GM12878 (cell line): ENCODE measurements around the gene KIFC1. TPM values are rescaled to one million over a fixed set of nuclear protein-coding genes. Genes with fewer than 3 reads are reported as not detected.

Experiments
- ATAC-seq: fragments of 200-7000 bp; cut with Tn5 transposase; 3 replicates; pipeline ENCODE4 v1.9.1; 2020; ENCODE audit warnings: mild to moderate bottlenecking, moderate library complexity
- BruUV-seq: library from RNA; stranded (reverse); fragments of 400-500 nt; replicated peaks from 2 replicates; lab custom pipeline; 2021; lab: Mats Ljungman, UMichigan
- CTCF ChIA-PET: fragments of 300-600 bp; sonication (Branson Sonifier 250); formaldehyde crosslinking; extraction: SDS; loops from one replicate; lab custom pipeline; 2021; ENCODE audit warnings: inconsistent platforms; lab: Yijun Ruan, JAX
- POLR2A ChIA-PET: fragments of 350-600 bp; formaldehyde crosslinking; extraction: SDS; loops from one replicate; lab custom pipeline; 2021; ENCODE audit warnings: inconsistent platforms; lab: Charles Lee
- RAD21 ChIA-PET: fragments of 300-600 bp; sonication (Branson Sonifier 250); formaldehyde crosslinking; loops from one replicate; lab custom pipeline; 2023; ENCODE audit warnings: antibody characterized with exemption; ENCODE audit not compliant: unreplicated experiment; lab: Charles Lee
- SMC1A ChIA-PET: fragments of 300-600 bp; sonication (Branson Sonifier 250); formaldehyde crosslinking; loops from one replicate; lab custom pipeline; 2023; ENCODE audit not compliant: unreplicated experiment, uncharacterized antibody; lab: Charles Lee
- DNase-seq: peaks from one replicate; pipeline ENCODE4 v3.0.0-alpha.2; 2011; ENCODE audit warnings: low read depth, low spot score
- FAIRE-seq: peaks from 3 replicates; lab custom pipeline; 2011; peaks lifted over from hg19 to GRCh38; lab: Jason Lieb, UNC
- H2AFZ ChIP-seq: 2 replicates; pipeline ENCODE4 v1.6.0; 2011; ENCODE audit warnings: low read depth, low read length, control low read depth; ENCODE audit not compliant: control insufficient read depth
- H3K27ac ChIP-seq: 2 replicates; pipeline ENCODE4 v1.5.1; 2011; ENCODE audit warnings: control low read depth; ENCODE audit not compliant: control insufficient read depth, insufficient read depth
- H3K27me3 ChIP-seq, 2 experiments: replicated peaks in 1 of 2; 2 replicates each; pipeline versions ENCODE4 v1.6.0 to v1.6.1; 2011; ENCODE audit warnings: low read length in 1 of 2; ENCODE audit not compliant: control insufficient read depth in 2 of 2, insufficient read depth in 2 of 2
- H3K36me3 ChIP-seq, 2 experiments: 2 replicates each; pipeline ENCODE4 v1.5.1; 2011; ENCODE audit warnings: low read length in 1 of 2; ENCODE audit not compliant: control insufficient read depth in 2 of 2, insufficient read depth in 2 of 2
- H3K4me1 ChIP-seq: 2 replicates; pipeline ENCODE4 v1.6.1; 2011; ENCODE audit warnings: mild to moderate bottlenecking, low read length, moderate library complexity, mixed read lengths; ENCODE audit not compliant: control insufficient read depth, insufficient read depth
- H3K4me2 ChIP-seq: 2 replicates; pipeline ENCODE4 v1.6.0; 2011; ENCODE audit warnings: control low read depth; ENCODE audit not compliant: control insufficient read depth, insufficient read depth
- H3K4me3 ChIP-seq: fragments of 200-600 bp; sonication (generic); 2 replicates; pipeline ENCODE4 v1.5.1; 2016
- H3K79me2 ChIP-seq: 2 replicates; pipeline ENCODE4 v1.6.0; 2011; ENCODE audit warnings: low read length; ENCODE audit not compliant: control insufficient read depth, insufficient read depth
- H3K9ac ChIP-seq: 2 replicates; pipeline ENCODE4 v1.8.0; 2011; ENCODE audit warnings: low read length, control low read depth, mixed read lengths; ENCODE audit not compliant: control insufficient read depth, insufficient read depth
- H3K9me3 ChIP-seq: replicated peaks from 3 replicates; pipeline ENCODE4 v1.5.1; 2011; ENCODE audit warnings: mild to moderate bottlenecking, low read length; ENCODE audit not compliant: control insufficient read depth, insufficient read depth
- H4K20me1 ChIP-seq: 2 replicates; pipeline ENCODE4 v1.6.0; 2011; ENCODE audit not compliant: control insufficient read depth, insufficient read depth
- HDGF ChIP-seq: fragments of 450-650 bp; IDR thresholded peaks from 2 replicates; pipeline ENCODE4 v1.6.1; 2016; ENCODE audit warnings: antibody characterized with exemption
- IKZF1 ChIP-seq: fragments of 450-650 bp; conservative IDR thresholded peaks from 2 replicates; pipeline ENCODE4 v1.6.1; 2017; ENCODE audit warnings: antibody characterized with exemption, mild to moderate bottlenecking
- NBN ChIP-seq: fragments of 450-650 bp; IDR thresholded peaks from 2 replicates; pipeline ENCODE4 v1.6.1; 2016
- NR2C1 ChIP-seq: fragments of 450-650 bp; IDR thresholded peaks from 2 replicates; pipeline ENCODE4 v1.6.1; 2017; ENCODE audit warnings: antibody characterized with exemption, mild to moderate bottlenecking, moderate library complexity
- NR2F1 ChIP-seq: fragments of 450-650 bp; conservative IDR thresholded peaks from 2 replicates; pipeline ENCODE4 v1.6.1; 2017; ENCODE audit warnings: mild to moderate bottlenecking
- SMAD1 ChIP-seq: fragments of 450-650 bp; IDR thresholded peaks from 2 replicates; pipeline ENCODE4 v1.6.1; 2018; ENCODE audit warnings: mild to moderate bottlenecking, low read depth; ENCODE audit not compliant: partially characterized antibody
- SP1 ChIP-seq: IDR thresholded peaks from one replicate; pipeline ENCODE4 v1.6.1; 2011; ENCODE audit warnings: low read depth, low read length
- SPI1 ChIP-seq: IDR thresholded peaks from 2 replicates; pipeline ENCODE4 v1.6.1; 2011; ENCODE audit warnings: low read depth, mild to moderate bottlenecking, low read length, moderate library complexity, borderline replicate concordance; ENCODE audit not compliant: insufficient read depth
- ZZZ3 ChIP-seq: IDR thresholded peaks from 2 replicates; pipeline ENCODE4 v1.6.1; 2011; ENCODE audit warnings: low read depth; ENCODE audit not compliant: control insufficient read depth, insufficient read length
- WGBS: methylation state at CpG from one replicate; pipeline ENCODE4 v1.1.6; 2016; ENCODE audit warnings: low lambda C conversion rate; ENCODE audit not compliant: insufficient replicate concordance, insufficient coverage; ENCODE audit errors: missing lambda C conversion rate; 5-methylcytosine and 5-hydroxymethylcytosine counted together
- in situ Hi-C: fragments of 300-500 bp; cut with MboI; formaldehyde crosslinking; loops from 9 replicates; pipeline ENCODE4 v1.14.3; 2018; ENCODE audit warnings: mixed read lengths
- intact Hi-C: fragments of 100-400 bp; cut with micrococcal nuclease; formaldehyde crosslinking; loops from one replicate; pipeline ENCODE4 v1.14.2; 2022; ENCODE audit not compliant: unreplicated experiment
- polyA plus RNA-seq, 11 experiments: library from polyadenylated mRNA; depleted of rRNA in 4 of 11; unstranded in 6 of 11; stranded (reverse) in 5 of 11; fragments of >200 nt; fragmentation: Nextera tagmentation in 4 of 11; fragmentation: Illumina TruSeq in 1 of 11; extraction: Ambion mirVana in 4 of 11; extraction: Trizol in 1 of 11; gene quantifications; 1 replicate in 1 of 11; 2 replicates in 10 of 11; pipeline versions ENCODE4 v1.2.1 to v1.2.3, GENCODE V29; 2011 to 2016; ENCODE audit warnings: inconsistent platforms in 2 of 11, missing spikeins in 2 of 11, low read depth in 1 of 11
- total RNA-seq, 4 experiments: library from RNA; depleted of rRNA in 3 of 4; stranded (reverse); fragments of >200 nt in 3 of 4; fragmentation: Illumina TruSeq in 1 of 4; extraction: Trizol in 1 of 4; gene quantifications; 2 replicates each; pipeline versions ENCODE4 v1.2.1 to v1.2.3, GENCODE V29; 2013 to 2021
- TF ChIP-seq, protein P1 (sequence below): fragments of 450-650 bp; IDR thresholded peaks from 2 replicates; pipeline ENCODE4 v1.6.1; 2016; ENCODE audit warnings: mild to moderate bottlenecking
- TF ChIP-seq, protein P2 (sequence below): fragments of 450-650 bp; IDR thresholded peaks from 2 replicates; pipeline ENCODE4 v1.6.1; 2017; ENCODE audit warnings: low read depth, mild to moderate bottlenecking, moderate library complexity
- TF ChIP-seq, protein P3 (sequence below): fragments of 450-650 bp; IDR thresholded peaks from 2 replicates; pipeline ENCODE4 v1.6.1; 2017; ENCODE audit warnings: borderline replicate concordance
- TF ChIP-seq, protein P4 (sequence below), 3 experiments: IDR thresholded peaks in 2 of 3; conservative IDR thresholded peaks in 1 of 3; 2 replicates each; pipeline ENCODE4 v1.5.1; 2011; ENCODE audit warnings: low read depth in 3 of 3, low read length in 3 of 3, mild to moderate bottlenecking in 3 of 3, control low read depth in 2 of 3, moderate library complexity in 2 of 3, inconsistent platforms in 1 of 3, mixed read lengths in 1 of 3; ENCODE audit not compliant: control insufficient read depth in 2 of 3, insufficient read depth in 1 of 3; ENCODE audit errors: extremely low read depth in 1 of 3
- TF ChIP-seq, protein P5 (sequence below): IDR thresholded peaks from 2 replicates; pipeline ENCODE4 v1.6.1; 2012; ENCODE audit warnings: low read depth, low read length, improper control_type of control experiment

KIFC1 gene
- total and polyA plus RNA-seq, 10 of the 15 experiments (the other 5 are each of a cell fraction or from before 2014, with no cell fraction given) = 1.8 to 87.4 (median 54.4) TPM

DNA sequence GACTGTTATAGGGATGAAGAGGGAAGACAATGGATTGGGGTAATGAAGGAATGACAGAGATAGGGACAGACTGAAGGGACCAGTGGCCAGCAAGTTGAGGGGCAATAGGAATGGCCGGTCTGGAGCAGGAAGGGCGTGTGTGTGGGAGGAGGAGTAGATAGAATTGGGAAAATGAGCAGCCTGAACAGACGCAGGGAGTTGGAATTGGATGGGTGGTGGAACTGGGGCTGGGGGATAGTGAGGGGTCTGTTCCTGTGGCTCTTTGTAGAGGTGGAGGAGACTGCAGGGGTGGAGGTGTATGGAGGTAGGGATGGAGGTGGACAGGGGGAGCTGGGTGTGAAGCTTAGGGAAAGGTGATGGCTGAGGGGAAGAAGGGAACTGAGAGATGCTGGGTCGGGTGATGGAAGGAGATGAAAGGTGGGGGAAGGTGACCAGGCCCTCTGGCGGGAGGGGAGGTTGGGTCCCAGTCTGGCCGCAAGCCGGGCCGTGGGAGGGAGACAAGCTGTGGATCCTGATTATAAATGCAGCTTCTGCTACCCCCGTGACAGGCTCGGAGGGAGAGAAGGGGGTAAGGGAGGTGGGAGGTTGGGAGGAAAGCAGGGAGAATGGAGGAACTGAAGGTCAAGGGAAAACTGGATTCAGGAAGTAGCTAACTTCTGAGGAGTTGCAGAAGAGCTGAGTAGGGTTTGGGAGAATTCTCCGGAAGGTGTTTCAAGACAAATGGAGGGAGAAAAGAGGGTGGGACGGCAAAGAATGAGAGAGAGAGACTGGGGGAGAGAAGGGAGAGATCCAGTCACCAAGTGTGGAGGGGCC, 33.4 kb downstream of the KIFC1 start:
- peak overlapping the region; percentile 87 for H3K9ac ChIP-seq
- ChIA-PET POLR2A (interaction anchor here (0.6 to 2.4 kb wide), 9 partner anchors 8 to 146 kb away, joined by 3 to 14 read pairs (median 5); partner anchors contain the start of genes CUTA, ZBTB22 and ZBTB9), CTCF (interaction anchor here (0.7 to 2.4 kb wide), 13 partner anchors 9 to 275 kb away, joined by 3 to 25 read pairs (median 4); partner anchors contain the start of genes B3GALT4, CUTA, RGL2 and RPS18), SMC1A (interaction anchor here (0.9 to 1.5 kb wide), 7 partner anchors 8 to 183 kb away, joined by 3 to 6 read pairs (median 3); no protein-coding TSS in a partner anchor), RAD21 (interaction anchor here (0.6 to 2.3 kb wide), 12 partner anchors 9 to 180 kb away, joined by 3 to 11 read pairs (median 5); partner anchors contain the start of genes B3GALT4, BAK1, KIFC1 and PFDN6)
- H3K4me1 ChIP-seq = peaks cover 29% of the 10 kb centered on the region
- peak overlapping the region; percentile 69 for H3K4me2 ChIP-seq
- H3K36me3 ChIP-seq = no peaks in the 10 kb centered on the region
- H2AFZ ChIP-seq = peak overlapping the region; percentile 87
- H3K4me3 ChIP-seq = peak overlapping the region; percentile 66
- H3K27me3 ChIP-seq = no peaks in the 10 kb centered on the region; a peak in 2 of 4 replicates
- no peak for DNase-seq
- in situ Hi-C loops = no loop called here
- peak overlapping the region; percentile 86 for H3K27ac ChIP-seq
- TSS peak; percentile 93 for BruUV-seq
- peak; percentile 6; the same call in 2 of the 3 replicates for ATAC-seq
- intact Hi-C loops = no loop called here
- peaks cover 1% of the 10 kb centered on the region; the same call in 1 of the 2 replicates for H3K79me2 ChIP-seq
- 25% methylated on average over 12 of the region's 12 CpGs for WGBS
- FAIRE-seq = peak; percentile 64
- H3K9me3 ChIP-seq = no peaks in the 10 kb centered on the region
- H4K20me1 ChIP-seq = no peaks in the 10 kb centered on the region
- TF ChIP-seq NR2C1 (no peak), NR2F1 (no peak), SPI1 (peak; percentile 16; the same call in 1 of the 2 replicates), HDGF (0 out of 2 replicates have a peak, but pooled peaks have one; percentile 60), NBN (0 out of 2 replicates have a peak, but pooled peaks have one; percentile 64), SMAD1 (peak; percentile 15), ZZZ3 (no peak), IKZF1 (peak; percentile 35; the same call in 1 of the 2 replicates), SP1 (no peak)
- TF ChIP-seq, protein P1, sequence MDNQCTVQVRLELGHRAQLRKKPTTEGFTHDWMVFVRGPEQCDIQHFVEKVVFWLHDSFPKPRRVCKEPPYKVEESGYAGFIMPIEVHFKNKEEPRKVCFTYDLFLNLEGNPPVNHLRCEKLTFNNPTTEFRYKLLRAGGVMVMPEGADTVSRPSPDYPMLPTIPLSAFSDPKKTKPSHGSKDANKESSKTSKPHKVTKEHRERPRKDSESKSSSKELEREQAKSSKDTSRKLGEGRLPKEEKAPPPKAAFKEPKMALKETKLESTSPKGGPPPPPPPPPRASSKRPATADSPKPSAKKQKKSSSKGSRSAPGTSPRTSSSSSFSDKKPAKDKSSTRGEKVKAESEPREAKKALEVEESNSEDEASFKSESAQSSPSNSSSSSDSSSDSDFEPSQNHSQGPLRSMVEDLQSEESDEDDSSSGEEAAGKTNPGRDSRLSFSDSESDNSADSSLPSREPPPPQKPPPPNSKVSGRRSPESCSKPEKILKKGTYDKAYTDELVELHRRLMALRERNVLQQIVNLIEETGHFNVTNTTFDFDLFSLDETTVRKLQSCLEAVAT = peak; percentile 58; the same call in 1 of the 2 replicates
- TF ChIP-seq, protein P2, sequence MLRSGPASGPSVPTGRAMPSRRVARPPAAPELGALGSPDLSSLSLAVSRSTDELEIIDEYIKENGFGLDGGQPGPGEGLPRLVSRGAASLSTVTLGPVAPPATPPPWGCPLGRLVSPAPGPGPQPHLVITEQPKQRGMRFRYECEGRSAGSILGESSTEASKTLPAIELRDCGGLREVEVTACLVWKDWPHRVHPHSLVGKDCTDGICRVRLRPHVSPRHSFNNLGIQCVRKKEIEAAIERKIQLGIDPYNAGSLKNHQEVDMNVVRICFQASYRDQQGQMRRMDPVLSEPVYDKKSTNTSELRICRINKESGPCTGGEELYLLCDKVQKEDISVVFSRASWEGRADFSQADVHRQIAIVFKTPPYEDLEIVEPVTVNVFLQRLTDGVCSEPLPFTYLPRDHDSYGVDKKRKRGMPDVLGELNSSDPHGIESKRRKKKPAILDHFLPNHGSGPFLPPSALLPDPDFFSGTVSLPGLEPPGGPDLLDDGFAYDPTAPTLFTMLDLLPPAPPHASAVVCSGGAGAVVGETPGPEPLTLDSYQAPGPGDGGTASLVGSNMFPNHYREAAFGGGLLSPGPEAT = 0 out of 2 replicates have a peak, but pooled peaks have one; percentile 26
- TF ChIP-seq, protein P3, sequence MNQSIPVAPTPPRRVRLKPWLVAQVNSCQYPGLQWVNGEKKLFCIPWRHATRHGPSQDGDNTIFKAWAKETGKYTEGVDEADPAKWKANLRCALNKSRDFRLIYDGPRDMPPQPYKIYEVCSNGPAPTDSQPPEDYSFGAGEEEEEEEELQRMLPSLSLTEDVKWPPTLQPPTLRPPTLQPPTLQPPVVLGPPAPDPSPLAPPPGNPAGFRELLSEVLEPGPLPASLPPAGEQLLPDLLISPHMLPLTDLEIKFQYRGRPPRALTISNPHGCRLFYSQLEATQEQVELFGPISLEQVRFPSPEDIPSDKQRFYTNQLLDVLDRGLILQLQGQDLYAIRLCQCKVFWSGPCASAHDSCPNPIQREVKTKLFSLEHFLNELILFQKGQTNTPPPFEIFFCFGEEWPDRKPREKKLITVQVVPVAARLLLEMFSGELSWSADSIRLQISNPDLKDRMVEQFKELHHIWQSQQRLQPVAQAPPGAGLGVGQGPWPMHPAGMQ = no peak
- TF ChIP-seq, protein P4, sequence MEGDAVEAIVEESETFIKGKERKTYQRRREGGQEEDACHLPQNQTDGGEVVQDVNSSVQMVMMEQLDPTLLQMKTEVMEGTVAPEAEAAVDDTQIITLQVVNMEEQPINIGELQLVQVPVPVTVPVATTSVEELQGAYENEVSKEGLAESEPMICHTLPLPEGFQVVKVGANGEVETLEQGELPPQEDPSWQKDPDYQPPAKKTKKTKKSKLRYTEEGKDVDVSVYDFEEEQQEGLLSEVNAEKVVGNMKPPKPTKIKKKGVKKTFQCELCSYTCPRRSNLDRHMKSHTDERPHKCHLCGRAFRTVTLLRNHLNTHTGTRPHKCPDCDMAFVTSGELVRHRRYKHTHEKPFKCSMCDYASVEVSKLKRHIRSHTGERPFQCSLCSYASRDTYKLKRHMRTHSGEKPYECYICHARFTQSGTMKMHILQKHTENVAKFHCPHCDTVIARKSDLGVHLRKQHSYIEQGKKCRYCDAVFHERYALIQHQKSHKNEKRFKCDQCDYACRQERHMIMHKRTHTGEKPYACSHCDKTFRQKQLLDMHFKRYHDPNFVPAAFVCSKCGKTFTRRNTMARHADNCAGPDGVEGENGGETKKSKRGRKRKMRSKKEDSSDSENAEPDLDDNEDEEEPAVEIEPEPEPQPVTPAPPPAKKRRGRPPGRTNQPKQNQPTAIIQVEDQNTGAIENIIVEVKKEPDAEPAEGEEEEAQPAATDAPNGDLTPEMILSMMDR (IDR thresholded peaks at IDR 0.05 in 2 of 3, conservative IDR thresholded peaks at IDR 0.05 in 1 of 3; ENCODE audit: control insufficient read depth in 2 of 3, extremely low read depth in 1 of 3, insufficient read depth in 1 of 3, low read depth in 3 of 3, low read length in 3 of 3) = no peak
- TF ChIP-seq, protein P5, sequence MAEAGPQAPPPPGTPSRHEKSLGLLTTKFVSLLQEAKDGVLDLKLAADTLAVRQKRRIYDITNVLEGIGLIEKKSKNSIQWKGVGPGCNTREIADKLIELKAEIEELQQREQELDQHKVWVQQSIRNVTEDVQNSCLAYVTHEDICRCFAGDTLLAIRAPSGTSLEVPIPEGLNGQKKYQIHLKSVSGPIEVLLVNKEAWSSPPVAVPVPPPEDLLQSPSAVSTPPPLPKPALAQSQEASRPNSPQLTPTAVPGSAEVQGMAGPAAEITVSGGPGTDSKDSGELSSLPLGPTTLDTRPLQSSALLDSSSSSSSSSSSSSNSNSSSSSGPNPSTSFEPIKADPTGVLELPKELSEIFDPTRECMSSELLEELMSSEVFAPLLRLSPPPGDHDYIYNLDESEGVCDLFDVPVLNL = no peak
